OCI-M2 (cell line): ENCODE measurements around the gene ZNF248.
"Not testable (repeated sequence)": the region's sequence is repeated elsewhere in the genome, so short reads cannot be mapped to it uniquely, and the experiment has no call there.

ENCODE experiments used
- DNase-seq: peaks from one replicate; lab custom pipeline; 2025; ENCODE audit not compliant: unreplicated experiment; lab: John Stamatoyannopoulos, UW

ZNF248 gene

DNA sequence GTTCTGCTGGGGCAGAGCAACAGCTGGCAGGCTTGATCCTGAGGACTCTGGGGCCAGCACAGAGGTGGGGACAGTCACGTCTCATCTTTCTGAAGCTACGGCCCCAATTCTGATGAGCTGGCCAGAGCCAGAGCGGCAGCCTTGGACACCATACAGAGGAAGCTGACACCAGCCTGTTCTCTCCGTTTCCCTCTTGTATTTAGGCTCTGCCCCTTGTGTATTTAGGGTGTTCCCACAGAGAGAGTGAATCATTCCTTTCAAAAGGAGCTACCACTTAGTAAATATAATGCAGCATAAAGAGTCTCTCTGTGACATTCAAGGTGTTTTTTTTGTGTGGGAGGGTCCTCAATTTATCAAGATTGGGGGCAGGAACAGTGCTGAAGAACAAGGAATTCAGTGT, 109.2 kb downstream of the ZNF248 start:
- no peak for DNase-seq

DNA sequence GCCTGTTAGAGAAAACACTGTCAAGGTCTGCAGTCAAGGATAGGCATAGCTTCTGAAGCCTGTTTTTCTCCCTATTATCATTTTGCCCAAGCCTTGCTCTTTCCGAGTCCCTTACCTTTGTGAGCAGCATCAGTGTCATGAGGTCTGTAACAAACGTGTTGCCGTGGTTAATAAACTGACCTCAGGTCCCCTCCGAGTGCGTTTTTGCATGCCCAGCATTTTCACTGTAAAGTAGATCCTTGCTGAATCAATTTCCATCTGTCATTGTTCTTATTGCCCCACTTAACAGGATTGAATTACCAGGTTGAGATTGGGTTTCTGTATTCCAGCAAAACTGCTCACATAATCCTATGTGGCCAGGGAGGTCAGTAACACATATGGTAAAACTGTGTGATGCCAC, 110.3 kb downstream of the ZNF248 start:
- DNase-seq, result no peak

DNA sequence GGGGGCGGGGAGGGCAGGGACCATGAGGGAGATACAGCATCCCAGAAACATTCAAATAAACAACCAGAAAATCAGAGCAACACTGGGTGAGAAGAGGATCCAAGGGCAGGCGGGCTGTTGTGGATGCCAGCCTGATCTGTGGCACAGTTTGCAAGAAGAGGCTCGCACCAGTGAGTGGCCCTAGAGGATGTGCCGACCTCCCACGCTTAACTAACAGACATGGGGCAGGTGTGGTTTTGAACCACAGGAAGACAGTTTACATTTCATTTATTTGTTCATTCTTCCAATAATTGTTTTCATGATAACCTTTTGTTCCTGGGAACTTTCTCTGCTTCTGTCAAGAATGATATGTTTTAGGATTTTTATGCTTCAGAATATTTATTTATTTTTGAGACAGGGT, 115.6 kb downstream of the ZNF248 start:
- no peak for DNase-seq

DNA sequence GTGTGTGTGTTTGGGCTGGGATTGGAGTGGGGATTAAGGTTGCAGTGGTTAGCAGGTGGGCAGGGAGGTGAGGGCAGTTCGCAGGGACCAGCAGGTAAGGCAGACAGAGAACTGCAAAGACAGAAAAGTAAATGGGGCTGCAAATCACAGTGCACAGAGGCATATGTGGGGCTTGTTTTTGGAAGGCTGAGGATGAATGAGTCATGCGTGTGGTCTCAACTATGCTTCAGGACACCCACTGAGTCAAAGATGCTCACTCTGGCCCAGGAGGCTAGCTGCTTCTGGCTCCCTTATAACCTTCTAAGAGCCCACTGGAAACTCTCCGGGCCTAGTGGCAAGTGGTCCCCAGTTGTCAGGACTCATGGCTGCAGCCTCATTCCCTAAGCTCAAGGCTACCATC, 118.2 kb downstream of the ZNF248 start:
- DNase-seq, result no peak

DNA sequence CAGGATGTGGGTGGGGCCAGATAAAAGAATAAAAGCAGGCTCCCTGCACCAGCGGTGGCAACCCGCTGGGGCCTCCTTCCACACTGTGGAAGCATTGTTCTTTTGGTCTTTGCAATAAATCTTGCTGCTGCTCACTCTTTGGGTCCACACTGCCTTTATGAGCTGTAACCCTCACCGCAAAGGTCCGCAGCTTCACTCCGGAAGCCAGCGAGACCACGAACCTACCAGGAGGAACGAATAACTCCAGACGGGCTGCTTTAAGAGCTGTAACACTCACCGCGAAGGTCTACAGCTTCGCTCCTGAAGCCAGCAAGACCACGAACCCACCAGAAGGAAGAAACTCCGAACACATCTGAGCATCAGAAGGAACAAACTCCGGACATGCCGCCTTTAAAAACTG, 119.2 kb downstream of the ZNF248 start:
- not testable (repeated sequence) for DNase-seq

DNA sequence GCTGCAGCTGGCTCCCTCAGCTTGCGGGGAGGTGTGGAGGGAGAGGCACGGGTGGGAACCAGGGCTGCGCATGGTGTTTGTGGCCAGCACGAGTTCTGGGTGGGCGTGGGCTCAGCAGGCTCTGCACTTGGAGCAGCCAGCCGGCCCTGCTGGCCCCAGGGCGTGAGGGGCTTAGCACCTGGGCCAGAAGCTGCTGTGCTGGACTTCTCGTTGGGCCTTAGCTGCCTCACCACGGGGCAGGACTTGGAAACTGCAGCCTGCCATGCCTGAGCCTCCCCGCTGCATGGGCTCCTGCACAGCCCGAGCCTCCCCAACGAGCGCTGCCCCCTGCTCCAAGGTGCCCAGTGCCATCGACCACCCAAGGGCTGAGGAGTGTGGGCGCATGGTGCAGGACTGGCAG, 120.1 kb downstream of the ZNF248 start:
- no peak for DNase-seq

DNA sequence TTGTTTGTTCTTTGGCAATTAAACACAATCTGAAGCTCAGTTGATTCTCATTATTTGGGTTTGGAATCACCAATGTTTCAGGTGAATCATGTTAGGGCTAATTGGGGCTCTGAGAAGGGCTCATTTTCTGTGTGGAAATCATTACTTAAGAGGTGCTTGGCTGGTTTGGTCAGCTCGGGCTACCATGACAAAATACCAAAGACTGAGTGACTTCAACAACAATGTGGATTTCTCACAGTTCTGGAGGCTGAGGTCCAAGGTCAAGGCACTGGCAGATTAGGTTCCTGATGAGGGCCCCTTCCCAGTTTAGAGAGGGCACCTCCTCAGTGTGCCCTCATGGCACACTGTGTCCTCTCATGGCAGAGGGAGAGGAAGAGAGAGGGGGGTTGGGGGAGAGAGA, 121.3 kb downstream of the ZNF248 start:
- no peak for DNase-seq

DNA sequence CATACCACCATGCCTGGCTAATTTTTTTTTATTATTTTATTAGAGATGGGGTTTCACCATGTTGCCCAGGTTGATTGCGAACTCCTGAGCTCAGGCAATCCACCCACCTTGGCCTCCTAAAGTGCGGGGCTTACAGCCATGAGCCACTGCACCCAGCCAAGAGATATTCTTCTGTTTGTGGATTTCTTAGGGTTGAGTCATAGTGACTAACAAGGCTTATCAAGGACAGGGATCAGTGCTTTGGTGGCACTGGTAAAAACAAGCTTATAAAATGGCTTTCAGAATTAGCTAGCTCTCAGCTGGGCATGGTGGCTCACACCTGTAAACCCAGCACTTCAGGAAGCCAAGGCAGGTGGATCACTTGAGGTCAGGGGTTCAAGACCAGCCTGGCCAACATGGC, 122.4 kb downstream of the ZNF248 start:
- DNase-seq, result no peak
